HG02610 (cell line): ENCODE measurements around the gene QTRT2.
A peak's percentile ranks its signal among the peaks of the same experiment; 100 is the strongest.

ENCODE experiments used
- ATAC-seq: cut with Tn5 transposase; IDR thresholded peaks from one replicate; pipeline ENCODE4 v1.9.1; 2021; ENCODE audit warnings: mild to moderate bottlenecking, moderate library complexity; ENCODE audit not compliant: unreplicated experiment

QTRT2 gene

GRCh38 chr3:114056130-114057010 lies at the start of gene QTRT2, which contains the start of gene CCDC191:
Gene QTRT2 (plus strand): TSS chr3:114056737. CDS start chr3:114065258, 8,521 bp downstream.
Gene CCDC191 (minus strand): TSS chr3:114056526. CDS start chr3:114056466, 60 bp downstream.
- ATAC-seq, result peak; percentile 98

- ATAC-seq, result peak; percentile 65
These were observed 45.3 kb upstream of the QTRT2 start for GRCh38 chr3:114011059-114011797.

DNA sequence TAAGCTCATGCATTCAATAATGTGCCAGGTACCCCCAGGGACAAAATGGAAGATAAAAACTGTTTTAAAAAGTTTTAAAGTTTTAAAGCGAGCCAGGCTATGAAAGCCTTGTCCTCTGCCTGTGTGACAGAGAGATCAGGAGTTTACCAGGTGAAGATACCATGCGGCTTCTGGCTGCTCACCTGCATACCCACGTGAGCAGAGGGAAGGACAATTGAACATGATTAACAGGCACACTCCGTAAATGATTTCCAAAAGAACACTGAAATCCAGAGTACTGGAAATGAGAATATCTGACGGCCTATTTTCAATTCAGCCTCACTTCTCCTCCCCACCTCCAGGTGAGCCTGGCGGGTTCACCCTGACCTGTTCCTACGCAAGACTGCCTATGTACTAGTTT lies 42.3 kb upstream of the QTRT2 start:
- ATAC-seq, result no peak

GRCh38 chr3:114019486-114019885 lies 37.1 kb upstream of the QTRT2 start:
- ATAC-seq, result no peak

DNA sequence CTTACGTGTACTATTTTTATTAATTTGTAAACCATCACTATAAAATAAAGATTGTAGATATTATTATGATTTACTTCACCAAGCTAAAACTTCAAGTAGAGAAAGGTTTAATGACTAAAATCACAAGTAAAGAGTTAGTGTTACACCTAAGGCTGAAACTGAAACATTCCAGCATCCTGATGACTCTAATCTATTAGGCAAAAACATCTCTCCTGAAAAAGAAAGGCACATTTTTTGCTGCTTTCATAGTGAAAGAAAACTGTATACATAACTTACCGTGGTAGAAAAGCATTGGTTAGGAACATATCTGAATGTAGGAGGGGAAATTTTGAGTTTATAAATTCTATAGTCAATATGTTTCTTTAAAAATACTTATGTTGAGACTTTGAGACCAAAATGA lies 35.6 kb upstream of the QTRT2 start:
- peak; percentile 64 for ATAC-seq

DNA sequence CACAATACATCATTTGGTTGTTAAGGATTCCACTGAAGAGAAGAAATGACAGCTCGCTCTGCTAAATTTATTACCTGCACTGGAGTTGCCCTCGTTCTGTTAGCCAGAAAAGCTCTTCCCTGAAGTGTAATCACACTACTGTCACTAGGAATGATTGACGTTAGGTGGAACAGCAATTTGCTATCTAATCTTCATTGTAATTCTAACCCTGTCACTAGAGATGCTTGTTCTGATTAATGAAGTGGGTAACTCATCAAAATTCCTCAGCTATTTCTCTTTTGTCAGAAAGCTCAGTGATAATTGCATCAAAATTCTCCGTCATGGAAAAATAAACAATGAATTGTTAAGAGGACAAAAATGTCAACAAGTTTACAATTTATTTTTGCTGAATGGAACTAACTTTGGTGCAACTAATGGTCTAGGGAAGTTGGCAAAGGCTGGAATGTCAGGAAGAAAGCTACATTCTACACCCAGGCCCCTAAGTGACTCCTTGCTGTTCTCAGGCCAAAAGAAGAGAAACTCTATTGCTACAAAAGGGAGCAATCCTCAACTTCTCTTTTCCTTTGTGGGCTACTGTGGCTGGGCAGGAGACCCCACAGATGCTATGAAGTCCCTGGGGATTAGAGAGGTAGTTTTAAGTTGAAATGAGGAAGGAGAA lies 34.3 kb upstream of the QTRT2 start:
- ATAC-seq, result no peak

DNA sequence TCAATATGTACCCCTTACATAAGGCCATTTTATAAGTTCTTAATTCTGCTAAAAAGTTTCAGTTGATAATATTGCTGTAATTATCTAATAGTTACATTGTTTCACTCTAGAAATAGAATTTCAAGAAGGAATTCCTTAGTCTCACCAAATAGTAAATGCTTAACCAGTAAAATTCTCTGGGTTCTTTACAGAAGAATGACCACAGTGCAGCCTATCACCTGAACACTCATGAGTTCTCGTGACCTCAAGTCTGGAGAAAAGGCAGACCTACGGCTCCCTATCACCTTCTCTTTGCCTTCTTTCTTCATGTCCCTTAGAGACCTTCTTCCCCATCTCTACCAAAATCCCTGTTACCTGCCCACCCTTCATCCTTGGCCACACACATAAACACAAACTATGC lies 31.1 kb upstream of the QTRT2 start:
- no peak for ATAC-seq

DNA sequence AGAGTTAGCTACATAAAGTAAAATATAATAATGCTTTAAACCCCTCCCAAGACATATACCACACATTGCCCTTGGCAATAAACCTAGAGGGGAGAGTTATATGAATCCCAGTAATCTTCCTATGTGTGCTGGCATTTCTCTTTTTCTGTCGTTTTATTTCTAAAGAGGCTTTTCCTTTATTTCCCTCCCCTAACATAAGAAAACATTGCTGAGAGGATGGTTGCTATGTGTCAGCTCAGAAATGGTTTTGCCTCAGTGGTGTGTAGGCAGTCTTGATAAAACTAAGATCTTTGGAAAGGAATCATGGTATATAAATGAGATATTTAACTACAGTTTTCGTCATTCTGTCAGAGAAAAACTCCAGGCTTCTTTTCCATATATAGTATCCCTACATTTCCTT lies 30.2 kb upstream of the QTRT2 start:
- no peak for ATAC-seq

- no peak for ATAC-seq
These were observed 22.8 kb upstream of the QTRT2 start for GRCh38 chr3:114033721-114034120.

DNA sequence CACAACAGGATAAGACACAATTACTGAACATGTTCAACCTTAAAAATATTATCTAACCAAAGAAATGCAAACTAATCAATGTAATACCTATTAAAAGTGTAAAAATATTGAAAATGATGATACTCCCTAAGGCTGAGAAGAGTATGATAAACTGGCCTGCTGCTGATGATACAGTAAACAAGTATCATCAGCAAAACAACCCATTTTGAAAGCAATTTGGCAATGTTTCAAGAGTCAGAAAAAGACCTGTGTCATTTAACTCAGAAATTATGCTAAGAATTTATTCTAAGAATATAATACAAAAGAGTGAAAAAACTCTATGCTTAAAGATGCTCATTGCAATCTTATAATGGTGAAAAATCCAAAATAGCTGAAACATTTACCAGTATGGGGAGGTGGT lies 22.3 kb upstream of the QTRT2 start:
- ATAC-seq, result no peak

- no peak for ATAC-seq
These were observed 21.6 kb upstream of the QTRT2 start for GRCh38 chr3:114034787-114035545.

GRCh38 chr3:114035896-114036295 lies 20.6 kb upstream of the QTRT2 start:
- no peak for ATAC-seq

GRCh38 chr3:114043205-114043604 lies 13.3 kb upstream of the QTRT2 start:
- no peak for ATAC-seq

DNA sequence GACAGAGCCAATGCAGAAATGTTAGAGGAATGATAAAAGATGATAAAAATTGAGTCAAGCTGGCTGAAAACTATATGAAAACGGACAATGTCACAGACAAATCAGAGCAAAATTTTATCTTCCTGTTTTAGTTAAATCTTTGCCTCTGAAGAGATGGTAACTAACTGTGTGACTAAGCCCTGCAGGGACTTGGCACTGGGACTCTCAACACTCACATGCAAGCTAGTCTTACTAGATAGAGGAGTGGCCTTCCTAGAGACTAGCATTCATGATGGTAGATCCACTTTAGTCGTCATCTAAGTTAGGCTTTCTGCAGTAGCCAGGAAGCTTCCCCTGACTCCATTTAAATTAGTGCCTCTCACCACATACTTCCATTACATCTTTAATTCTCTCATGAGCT lies 4.3 kb upstream of the QTRT2 start:
- no peak for ATAC-seq

DNA sequence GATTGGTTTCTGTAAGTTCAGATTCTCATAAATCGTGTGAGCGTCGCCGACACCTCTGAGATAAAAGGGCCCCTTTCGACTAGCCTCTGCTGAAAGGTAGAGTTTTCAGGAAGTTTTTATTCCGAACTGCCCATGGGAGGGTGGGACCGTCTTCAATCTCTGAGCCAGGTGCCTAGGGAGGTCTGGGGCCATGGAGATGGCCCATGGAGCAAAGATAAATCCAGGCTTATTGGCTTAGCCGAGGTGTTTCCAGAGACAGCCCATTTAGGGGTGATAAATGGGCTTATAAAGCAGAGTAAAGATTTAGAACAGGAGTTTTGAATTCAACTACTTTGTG lies 442 bp downstream of the QTRT2 start:
- ATAC-seq, result peak; percentile 3

- ATAC-seq, result no peak
These were observed 2.1 kb downstream of the QTRT2 start for GRCh38 chr3:114058646-114059045.

GRCh38 chr3:114060906-114061655 lies 4.5 kb downstream of the QTRT2 start:
- no peak for ATAC-seq

- no peak for ATAC-seq
These were observed 11.3 kb downstream of the QTRT2 start for GRCh38 chr3:114067804-114068203.

DNA sequence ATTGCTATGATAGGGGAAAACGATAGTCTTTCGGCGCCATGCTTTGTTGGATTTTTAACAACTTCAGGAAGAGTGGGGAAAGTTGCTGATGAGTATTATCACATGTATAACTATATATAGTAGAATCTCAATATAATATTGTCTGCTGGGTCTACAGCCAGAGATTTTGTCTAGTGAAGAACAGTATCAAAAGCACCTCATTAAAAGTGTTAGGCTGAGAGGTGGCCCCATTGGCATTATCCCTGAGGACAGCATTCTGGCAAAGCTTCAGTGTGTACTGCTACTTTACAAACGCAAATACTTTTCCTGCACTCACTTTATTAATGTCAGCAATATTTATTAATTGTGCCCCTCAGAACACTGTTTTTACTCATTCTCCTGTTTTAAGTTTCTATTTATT lies 11.8 kb downstream of the QTRT2 start:
- no peak for ATAC-seq

DNA sequence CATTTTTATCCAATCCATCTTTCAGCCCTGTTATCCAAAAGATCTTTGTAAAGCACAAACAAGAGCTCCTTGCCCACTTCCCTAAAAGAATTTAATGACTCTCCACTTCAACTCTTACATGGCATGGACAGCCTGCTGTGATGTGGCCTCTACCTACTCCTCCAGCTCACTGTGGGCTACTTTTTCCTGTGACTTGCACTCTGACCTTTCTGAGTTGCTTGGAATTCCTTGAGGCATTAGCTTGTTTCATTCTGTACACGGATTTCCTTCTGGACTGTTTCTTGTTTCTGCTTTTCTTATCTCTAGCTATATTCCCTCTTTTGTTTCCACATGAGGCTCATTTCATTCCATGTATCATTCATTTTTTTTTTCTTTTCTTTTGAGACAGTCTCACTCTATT lies 15.2 kb downstream of the QTRT2 start:
- ATAC-seq, result no peak
